Neural progenitor cell (in vitro differentiated cells): ENCODE results near the gene GPD1L. TPM values are rescaled to one million over a fixed set of nuclear protein-coding genes. Genes with fewer than 3 reads are reported as not detected.
A peak's percentile ranks its signal among the peaks of the same experiment; 100 is the strongest.
"Not testable (repeated sequence)": the region's sequence is repeated elsewhere in the genome, so short reads cannot be mapped to it uniquely, and the experiment has no call there.

ENCODE experiments used
- DNase-seq: peaks from one replicate; pipeline ENCODE4 v3.0.0-alpha.2; 2016; ENCODE audit warnings: low spot score
- H2AFZ ChIP-seq: fragments of 200-600 bp; sonication (generic); replicated peaks from 2 replicates; pipeline ENCODE4 v1.6.1; 2016; ENCODE audit warnings: antibody characterized with exemption
- H3F3A ChIP-seq: fragments of 200-600 bp; sonication (generic); 2 replicates; pipeline ENCODE4 v1.6.1; 2016; ENCODE audit warnings: antibody characterized with exemption, low read depth
- H3K27ac ChIP-seq: fragments of 200-600 bp; sonication (generic); 2 replicates; pipeline ENCODE4 v1.5.1; 2016; ENCODE audit warnings: mild to moderate bottlenecking
- H3K27me3 ChIP-seq: fragments of 200-600 bp; sonication (generic); 2 replicates; pipeline ENCODE4 v1.6.1; 2016; ENCODE audit warnings: mild to moderate bottlenecking, moderate library complexity
- H3K36me3 ChIP-seq: fragments of 200-600 bp; sonication (generic); 2 replicates; pipeline ENCODE4 v1.5.1; 2016
- H3K4me1 ChIP-seq: fragments of 200-600 bp; sonication (generic); 2 replicates; pipeline ENCODE4 v1.6.1; 2016; ENCODE audit warnings: mixed run types
- H3K4me2 ChIP-seq: fragments of 200-600 bp; sonication (generic); 2 replicates; pipeline ENCODE4 v1.6.1; 2016
- H3K4me3 ChIP-seq: fragments of 200-600 bp; sonication (generic); 2 replicates; pipeline ENCODE4 v1.5.1; 2016
- H3K79me2 ChIP-seq: fragments of 200-600 bp; sonication (generic); 2 replicates; pipeline ENCODE4 v1.6.1; 2016; ENCODE audit warnings: low read depth
- H3K9ac ChIP-seq: fragments of 200-600 bp; sonication (generic); 2 replicates; pipeline ENCODE4 v1.6.1; 2016
- H3K9me3 ChIP-seq: fragments of 200-600 bp; sonication (generic); 2 replicates; pipeline ENCODE4 v1.5.1; 2016; ENCODE audit warnings: low read depth
- H4K20me1 ChIP-seq: fragments of 200-600 bp; sonication (generic); 2 replicates; pipeline ENCODE4 v1.6.1; 2016; ENCODE audit warnings: low read depth
- H3K27ac Mint-ChIP-seq: 3 replicates; pipeline ENCODE4 v1.8.0; 2021; ENCODE audit warnings: mixed read lengths
- H3K27me3 Mint-ChIP-seq: 2 replicates; pipeline ENCODE4 v1.8.0; 2022; ENCODE audit warnings: low read depth, mild to moderate bottlenecking, inconsistent platforms, moderate library complexity, mixed read lengths; ENCODE audit not compliant: insufficient read depth
- H3K36me3 Mint-ChIP-seq: 3 replicates; pipeline ENCODE4 v1.8.0; 2021; ENCODE audit warnings: mixed read lengths
- H3K4me1 Mint-ChIP-seq: 3 replicates; pipeline ENCODE4 v1.8.0; 2021; ENCODE audit warnings: mixed read lengths
- H3K4me3 Mint-ChIP-seq: 3 replicates; pipeline ENCODE4 v1.8.0; 2021; ENCODE audit warnings: mild to moderate bottlenecking, moderate library complexity, mixed read lengths
- H3K9me3 Mint-ChIP-seq: 3 replicates; pipeline ENCODE4 v1.8.0; 2020; ENCODE audit warnings: mixed read lengths
- EZH2 ChIP-seq: fragments of 200-600 bp; sonication (generic); IDR thresholded peaks from 2 replicates; pipeline ENCODE4 v1.6.1; 2017; ENCODE audit warnings: antibody characterized with exemption, mild to moderate bottlenecking, moderate library complexity
- EZH2phosphoT487 ChIP-seq: fragments of 200-600 bp; sonication (generic); IDR thresholded peaks from 2 replicates; pipeline ENCODE4 v1.6.1; 2017; ENCODE audit warnings: antibody characterized with exemption
- total RNA-seq: library from RNA; depleted of rRNA; stranded (reverse); fragments of >200 nt; gene quantifications from 2 replicates; pipeline ENCODE4 v1.2.3, GENCODE V29; 2015; ENCODE audit warnings: low replicate concordance
- TF ChIP-seq, protein P1 (sequence below): fragments of 200-600 bp; sonication (generic); IDR thresholded peaks from 2 replicates; pipeline ENCODE4 v1.5.1; 2017; ENCODE audit warnings: antibody characterized with exemption, mild to moderate bottlenecking

GPD1L gene
- total RNA-seq: 1.6 and 5.6 TPM in 2 replicates

DNA sequence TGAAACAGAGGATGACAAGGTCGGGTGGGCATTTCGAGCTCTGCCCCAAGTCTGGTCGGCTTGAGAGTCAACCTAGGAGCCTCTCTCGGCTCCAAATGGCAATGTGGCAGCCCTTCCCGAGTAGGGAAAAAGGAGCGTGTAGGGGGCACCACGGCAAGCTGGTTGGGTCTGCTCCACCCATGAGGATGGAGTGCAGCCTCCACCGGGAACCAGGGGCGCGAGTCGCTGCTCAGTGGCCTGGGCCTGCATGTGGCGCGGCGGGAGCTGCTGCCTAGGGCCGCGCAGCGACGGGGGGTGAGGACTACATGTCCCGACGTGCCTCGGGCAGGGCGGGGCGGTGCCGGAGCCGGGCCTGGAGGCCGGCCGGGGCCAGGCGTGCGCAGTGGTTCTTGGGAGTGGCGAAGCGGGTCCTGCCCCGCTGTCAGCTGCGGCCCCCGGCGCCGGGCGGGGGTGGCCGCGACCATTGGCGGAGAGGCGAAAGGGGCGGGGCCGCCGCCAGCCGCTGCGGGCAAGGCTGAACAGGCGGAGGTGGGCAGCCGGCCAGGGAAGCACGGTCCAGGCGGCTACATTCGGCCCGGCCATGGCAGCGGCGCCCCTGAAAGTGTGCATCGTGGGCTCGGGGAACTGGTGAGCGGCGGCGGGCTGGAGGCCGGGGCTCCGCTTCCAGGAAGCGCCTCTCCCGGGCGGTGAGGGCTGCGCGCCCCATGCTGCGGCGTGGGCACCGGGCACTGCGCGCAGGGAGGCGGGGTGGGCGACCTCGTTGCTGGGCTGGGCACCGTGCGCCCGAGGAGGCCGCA lies at the start of gene GPD1L:
Gene GPD1L, plus strand, starts transcription at position 489 of the 797 bp plus-strand sequence. Its CDS starts 92 bp downstream, at position 581.
- Mint-ChIP-seq H3K27me3 (peaks cover 13% of the 10 kb centered on the region), H3K36me3 (peaks cover 2% of the 10 kb centered on the region), H3K9me3 (peaks cover 19% of the 10 kb centered on the region), H3K4me3 (peak within 1 kb of the TSS; percentile 92), H3K4me1 (peaks cover 10% of the 10 kb centered on the region), H3K27ac (no peak within 1 kb of the TSS)
- Histone ChIP-seq H3K4me2 (peak within 1 kb of the TSS; percentile 96), H4K20me1 (no peaks in the 10 kb centered on the region), H3K36me3 (no peaks in the 10 kb centered on the region), H3K4me3 (peak within 1 kb of the TSS; percentile 73), H3K27ac (no peak within 1 kb of the TSS), H3F3A (no peaks in the 10 kb centered on the region), H3K4me1 (peaks cover 7% of the 10 kb centered on the region), H2AFZ (peak within 1 kb of the TSS; percentile 100), H3K9ac (no peak within 1 kb of the TSS), H3K79me2 (no peaks in the 10 kb centered on the region), H3K9me3 (peaks cover 15% of the 10 kb centered on the region), H3K27me3 (peaks cover 31% of the 10 kb centered on the region)
- DNase-seq: peak; percentile 97
- no peak for TF ChIP-seq EZH2phosphoT487
- TF ChIP-seq EZH2: no peak
- TF ChIP-seq, protein P1, sequence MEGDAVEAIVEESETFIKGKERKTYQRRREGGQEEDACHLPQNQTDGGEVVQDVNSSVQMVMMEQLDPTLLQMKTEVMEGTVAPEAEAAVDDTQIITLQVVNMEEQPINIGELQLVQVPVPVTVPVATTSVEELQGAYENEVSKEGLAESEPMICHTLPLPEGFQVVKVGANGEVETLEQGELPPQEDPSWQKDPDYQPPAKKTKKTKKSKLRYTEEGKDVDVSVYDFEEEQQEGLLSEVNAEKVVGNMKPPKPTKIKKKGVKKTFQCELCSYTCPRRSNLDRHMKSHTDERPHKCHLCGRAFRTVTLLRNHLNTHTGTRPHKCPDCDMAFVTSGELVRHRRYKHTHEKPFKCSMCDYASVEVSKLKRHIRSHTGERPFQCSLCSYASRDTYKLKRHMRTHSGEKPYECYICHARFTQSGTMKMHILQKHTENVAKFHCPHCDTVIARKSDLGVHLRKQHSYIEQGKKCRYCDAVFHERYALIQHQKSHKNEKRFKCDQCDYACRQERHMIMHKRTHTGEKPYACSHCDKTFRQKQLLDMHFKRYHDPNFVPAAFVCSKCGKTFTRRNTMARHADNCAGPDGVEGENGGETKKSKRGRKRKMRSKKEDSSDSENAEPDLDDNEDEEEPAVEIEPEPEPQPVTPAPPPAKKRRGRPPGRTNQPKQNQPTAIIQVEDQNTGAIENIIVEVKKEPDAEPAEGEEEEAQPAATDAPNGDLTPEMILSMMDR: no peak

DNA sequence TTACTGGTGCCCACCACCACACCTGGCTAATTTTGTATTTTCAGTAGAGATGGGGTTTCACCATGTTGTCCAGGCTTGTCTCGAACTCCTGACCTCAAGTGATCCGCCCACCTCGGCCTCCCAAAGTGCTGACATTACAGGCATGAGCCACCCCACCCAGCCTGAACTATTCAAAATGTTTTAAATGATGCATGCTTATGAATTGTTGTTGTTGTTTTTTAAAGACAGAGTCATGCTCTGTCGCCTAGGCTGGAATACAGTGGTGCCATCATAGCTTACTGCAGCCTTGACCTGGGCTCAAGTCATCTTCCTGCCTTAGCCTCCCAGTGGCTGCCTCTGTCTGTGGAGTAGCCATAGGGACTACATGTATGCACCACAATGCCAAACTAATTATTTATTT lies 48.0 kb upstream of the GPD1L start:
- not testable (repeated sequence) for H3K27me3 Mint-ChIP-seq, H3K4me3 Mint-ChIP-seq, H3K27ac Mint-ChIP-seq, H3K27me3 ChIP-seq, H3F3A ChIP-seq, H3K4me3 ChIP-seq, DNase-seq, H2AFZ ChIP-seq, H3K36me3 ChIP-seq, H3K4me1 Mint-ChIP-seq, H3K4me1 ChIP-seq, H3K4me2 ChIP-seq, H3K9ac ChIP-seq, H3K27ac ChIP-seq, H3K9me3 ChIP-seq, H3K9me3 Mint-ChIP-seq, H4K20me1 ChIP-seq, H3K36me3 Mint-ChIP-seq, H3K79me2 ChIP-seq

DNA sequence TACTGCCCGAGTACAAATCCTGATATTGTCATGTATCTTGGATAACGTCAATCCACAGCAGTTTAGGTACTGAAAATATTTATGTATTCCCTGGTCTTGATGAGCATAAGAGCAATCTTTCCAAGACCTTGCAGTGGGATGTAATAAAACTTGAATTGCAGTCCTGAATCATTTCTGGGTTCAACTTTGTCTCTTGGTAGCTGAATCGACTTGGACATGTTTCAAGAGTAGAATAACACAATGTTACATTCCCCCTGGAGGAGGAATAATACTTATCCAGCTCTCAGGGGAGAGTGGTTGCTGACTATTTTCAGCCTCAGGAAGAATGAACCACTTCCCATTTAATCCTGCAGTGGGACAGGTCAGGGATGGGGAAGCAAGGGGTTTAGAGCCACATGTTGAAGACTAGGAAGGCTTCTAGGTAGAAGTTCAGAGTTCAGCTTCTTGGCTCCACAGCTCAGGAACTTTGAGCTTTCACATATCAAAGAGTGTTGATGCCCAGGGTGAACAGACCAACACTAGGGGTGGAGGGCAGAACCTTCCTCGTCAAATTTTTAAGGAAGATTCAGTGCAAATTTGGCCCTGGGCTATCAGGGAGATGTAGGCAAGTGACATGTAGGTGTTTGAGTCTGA lies 43.4 kb upstream of the GPD1L start:
- H3K36me3 Mint-ChIP-seq: no peaks in the 10 kb centered on the region
- TF ChIP-seq, protein P1: no peak
- TF ChIP-seq EZH2phosphoT487 (no peak), EZH2 (no peak)

DNA sequence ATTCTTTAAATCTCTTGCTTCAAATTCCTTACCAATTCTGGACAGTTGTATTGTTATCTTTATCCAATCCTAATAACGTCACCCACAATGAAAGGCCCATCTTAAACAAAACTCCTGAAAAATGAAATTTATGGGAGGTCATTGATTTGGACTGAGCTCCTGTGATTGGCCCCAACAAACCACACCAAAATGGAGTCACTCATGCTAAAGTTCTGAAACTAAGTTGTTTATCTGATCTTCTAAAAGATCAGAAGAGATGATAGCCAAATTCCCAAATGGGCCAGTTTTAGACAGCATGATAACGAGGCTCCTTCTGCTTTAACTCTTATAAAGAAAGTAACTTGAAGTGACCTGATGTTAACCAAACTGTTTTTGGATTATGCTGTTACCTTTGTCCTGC lies 39.7 kb upstream of the GPD1L start:
- Histone ChIP-seq H3K79me2 (no peaks in the 10 kb centered on the region), H3K4me1 (no peaks in the 10 kb centered on the region), H3K9ac (no peak overlapping the region), H3K4me3 (no peak overlapping the region), H3K9me3 (no peaks in the 10 kb centered on the region), H3K27me3 (no peaks in the 10 kb centered on the region), H3K27ac (no peak overlapping the region), H2AFZ (no peak overlapping the region), H3K4me2 (no peak overlapping the region), H4K20me1 (no peaks in the 10 kb centered on the region), H3F3A (no peaks in the 10 kb centered on the region), H3K36me3 (no peaks in the 10 kb centered on the region)
- TF ChIP-seq EZH2phosphoT487: no peak
- no peak for TF ChIP-seq EZH2
- TF ChIP-seq, protein P1: no peak
- DNase-seq: no peak
- Mint-ChIP-seq H3K9me3 (peaks cover 3% of the 10 kb centered on the region), H3K27me3 (peaks cover 2% of the 10 kb centered on the region), H3K4me1 (no peaks in the 10 kb centered on the region), H3K27ac (no peak overlapping the region), H3K36me3 (no peaks in the 10 kb centered on the region), H3K4me3 (no peak overlapping the region)

More for the DNA sequence above, 43.4 kb upstream of the GPD1L start:
- H3F3A ChIP-seq: no peaks in the 10 kb centered on the region
- peaks cover 4% of the 10 kb centered on the region for H3K27me3 Mint-ChIP-seq
- no peak overlapping the region for H2AFZ ChIP-seq
- no peaks in the 10 kb centered on the region for H3K9me3 ChIP-seq
- no peak overlapping the region for H3K4me3 ChIP-seq
- H3K4me3 Mint-ChIP-seq: no peak overlapping the region
- no peak overlapping the region for H3K9ac ChIP-seq
- no peaks in the 10 kb centered on the region for H3K4me1 ChIP-seq
- no peak overlapping the region for H3K27ac ChIP-seq
- no peak overlapping the region for H3K27ac Mint-ChIP-seq
- no peak for DNase-seq
- no peaks in the 10 kb centered on the region for H3K4me1 Mint-ChIP-seq
- H3K36me3 ChIP-seq: no peaks in the 10 kb centered on the region
- no peak overlapping the region for H3K4me2 ChIP-seq
- H3K79me2 ChIP-seq: no peaks in the 10 kb centered on the region
- H4K20me1 ChIP-seq: no peaks in the 10 kb centered on the region
- H3K27me3 ChIP-seq: no peaks in the 10 kb centered on the region
- H3K9me3 Mint-ChIP-seq: no peaks in the 10 kb centered on the region

DNA sequence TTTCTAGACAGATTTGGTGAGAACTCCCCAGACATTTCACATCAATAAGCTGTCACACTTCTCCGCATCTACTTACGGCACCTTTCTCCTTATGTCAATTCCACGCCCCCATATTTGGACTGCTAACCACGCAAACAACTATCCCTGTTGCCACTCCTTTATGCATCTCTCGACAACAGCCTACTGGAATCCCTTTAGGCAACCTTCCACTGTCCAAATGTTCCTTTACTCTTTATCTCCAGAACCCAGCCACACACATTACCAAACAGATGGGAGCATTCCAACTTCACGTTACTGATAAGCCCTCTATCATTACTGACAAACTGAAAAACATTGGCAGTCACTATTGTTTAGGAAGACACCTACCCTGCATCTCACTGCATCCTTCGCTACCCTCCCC lies 32.2 kb upstream of the GPD1L start:
- not testable (repeated sequence) for H2AFZ ChIP-seq, H3K36me3 ChIP-seq, H3K4me1 ChIP-seq, H3K27ac Mint-ChIP-seq, H3K9ac ChIP-seq, H4K20me1 ChIP-seq, DNase-seq, H3F3A ChIP-seq, H3K27me3 Mint-ChIP-seq, H3K4me2 ChIP-seq, H3K4me3 Mint-ChIP-seq, H3K9me3 ChIP-seq, H3K79me2 ChIP-seq, H3K36me3 Mint-ChIP-seq, H3K27ac ChIP-seq, H3K4me1 Mint-ChIP-seq, H3K9me3 Mint-ChIP-seq, H3K27me3 ChIP-seq, H3K4me3 ChIP-seq
